Cardiac muscle cell (in vitro differentiated cells and primary cell): Measurements from ENCODE around the gene FRAS1. TPM values are rescaled to one million over a fixed set of nuclear protein-coding genes. Genes with fewer than 3 reads are reported as not detected.

Source experiments
- DNase-seq, 2 donors: peaks; one replicate each; pipeline versions ENCODE4 v3.0.0 to v3.0.0-alpha.2; 2010 to 2017; ENCODE audit warnings: low read depth in 1 of 2, low spot score in 1 of 2
- H3K27ac ChIP-seq: fragments of 200-600 bp; sonication (generic); 2 replicates; pipeline ENCODE4 v1.5.1; 2016
- H3K27me3 ChIP-seq: fragments of 200-600 bp; sonication (generic); 2 replicates; pipeline ENCODE4 v1.6.0; 2016; ENCODE audit warnings: control low read depth
- H3K36me3 ChIP-seq: fragments of 200-600 bp; sonication (generic); 2 replicates; pipeline ENCODE4 v1.5.1; 2016; ENCODE audit warnings: control low read depth
- H3K4me1 ChIP-seq: fragments of 200-600 bp; sonication (generic); 2 replicates; pipeline ENCODE4 v1.8.1; 2017; ENCODE audit warnings: low read depth, mild to moderate bottlenecking, mixed run types
- H3K4me3 ChIP-seq: fragments of 200-600 bp; sonication (generic); 2 replicates; pipeline ENCODE4 v1.5.1; 2016; ENCODE audit warnings: mild to moderate bottlenecking
- H3K9me3 ChIP-seq: fragments of 200-600 bp; sonication (generic); 2 replicates; pipeline ENCODE4 v1.5.1; 2017; ENCODE audit warnings: low read depth, mild to moderate bottlenecking, control low read depth
- polyA plus RNA-seq: library from polyadenylated mRNA; unstranded; fragments of >200 nt; fragmentation: Nextera tagmentation; extraction: Ambion mirVana; gene quantifications from 2 replicates; pipeline ENCODE4 v1.2.1, GENCODE V29; 2016
- total RNA-seq: library from RNA; depleted of rRNA; stranded (reverse); fragments of >200 nt; gene quantifications from 2 replicates; pipeline ENCODE4 v1.2.3, GENCODE V29; 2016
- TF ChIP-seq, protein P1 (sequence below): IDR thresholded peaks from 2 replicates; pipeline ENCODE4 v1.5.1; 2012; ENCODE audit warnings: low read depth, mild to moderate bottlenecking, low read length

Gene FRAS1
- total and polyA plus RNA-seq, 2 experiments from 2014 or later, result 4.4 to 20.4 TPM

DNA sequence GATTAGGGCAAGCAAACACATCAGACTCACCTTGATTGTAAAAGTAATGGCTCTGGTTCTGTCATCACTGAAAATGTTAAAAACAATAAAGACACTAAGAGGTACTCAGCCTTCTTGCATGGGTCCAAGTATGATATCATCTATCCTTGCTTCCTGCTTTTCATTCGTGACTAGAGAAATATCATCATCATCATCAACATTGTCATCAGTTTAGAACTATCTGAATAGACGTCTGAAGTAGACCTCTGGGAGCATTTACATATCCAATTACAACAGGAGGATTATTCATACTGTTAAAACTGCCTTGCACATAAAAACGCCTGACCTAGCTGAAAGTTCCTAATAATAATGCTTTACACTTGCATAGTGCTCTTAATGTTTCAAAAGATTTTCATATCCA is 9.8 kb upstream of the FRAS1 start:
- no peak for DNase-seq
- no peak overlapping the region for H3K27ac ChIP-seq
- no peak overlapping the region for H3K4me3 ChIP-seq
- TF ChIP-seq, protein P1, sequence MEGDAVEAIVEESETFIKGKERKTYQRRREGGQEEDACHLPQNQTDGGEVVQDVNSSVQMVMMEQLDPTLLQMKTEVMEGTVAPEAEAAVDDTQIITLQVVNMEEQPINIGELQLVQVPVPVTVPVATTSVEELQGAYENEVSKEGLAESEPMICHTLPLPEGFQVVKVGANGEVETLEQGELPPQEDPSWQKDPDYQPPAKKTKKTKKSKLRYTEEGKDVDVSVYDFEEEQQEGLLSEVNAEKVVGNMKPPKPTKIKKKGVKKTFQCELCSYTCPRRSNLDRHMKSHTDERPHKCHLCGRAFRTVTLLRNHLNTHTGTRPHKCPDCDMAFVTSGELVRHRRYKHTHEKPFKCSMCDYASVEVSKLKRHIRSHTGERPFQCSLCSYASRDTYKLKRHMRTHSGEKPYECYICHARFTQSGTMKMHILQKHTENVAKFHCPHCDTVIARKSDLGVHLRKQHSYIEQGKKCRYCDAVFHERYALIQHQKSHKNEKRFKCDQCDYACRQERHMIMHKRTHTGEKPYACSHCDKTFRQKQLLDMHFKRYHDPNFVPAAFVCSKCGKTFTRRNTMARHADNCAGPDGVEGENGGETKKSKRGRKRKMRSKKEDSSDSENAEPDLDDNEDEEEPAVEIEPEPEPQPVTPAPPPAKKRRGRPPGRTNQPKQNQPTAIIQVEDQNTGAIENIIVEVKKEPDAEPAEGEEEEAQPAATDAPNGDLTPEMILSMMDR, result no peak
- H3K9me3 ChIP-seq, result no peaks in the 10 kb centered on the region
- no peaks in the 10 kb centered on the region for H3K4me1 ChIP-seq
- no peaks in the 10 kb centered on the region for H3K27me3 ChIP-seq
- no peaks in the 10 kb centered on the region for H3K36me3 ChIP-seq

DNA sequence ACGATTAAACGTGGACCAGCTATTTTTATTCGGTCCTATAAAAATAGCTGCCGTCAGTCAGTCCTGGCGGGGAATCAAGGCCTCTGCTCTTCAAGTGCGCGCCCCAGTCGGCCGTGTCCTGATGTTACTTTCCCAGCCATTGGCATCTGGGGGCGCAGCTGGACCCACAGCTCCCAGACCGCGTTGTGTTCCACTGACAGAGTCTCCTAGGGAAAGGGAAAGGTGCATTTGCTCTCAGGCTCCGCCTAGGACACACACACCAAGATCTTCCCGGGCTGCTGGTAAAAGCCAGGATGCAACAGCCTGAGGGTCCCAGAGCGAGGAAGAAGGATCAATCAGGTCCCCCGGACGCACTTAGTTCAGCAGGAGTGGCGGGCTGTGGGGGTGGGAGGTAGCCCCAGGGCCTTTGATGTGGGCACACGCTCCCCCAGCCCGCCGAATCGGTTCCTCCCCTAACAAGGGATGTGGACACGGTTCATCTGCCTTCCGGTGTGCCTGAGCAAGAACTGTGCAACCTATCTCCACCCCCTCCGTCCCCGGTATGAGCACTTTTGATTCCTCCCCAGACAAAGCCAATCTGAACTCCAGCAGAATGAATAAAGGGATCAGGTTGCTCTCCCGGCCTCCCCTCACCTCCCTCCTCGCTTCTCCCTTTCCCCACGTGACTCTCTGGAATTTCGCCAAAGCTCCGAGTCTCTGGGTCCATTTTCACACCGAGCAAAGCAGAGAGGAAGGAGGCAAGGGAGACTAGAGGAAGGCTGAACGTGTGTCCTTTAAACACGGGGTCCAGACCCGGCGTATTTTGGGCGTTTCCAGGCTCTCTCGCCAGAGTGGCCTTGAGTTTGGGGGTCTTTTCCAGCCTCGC is 626 bp upstream of the FRAS1 start:
- Histone ChIP-seq H3K27ac (peak overlapping the region; percentile 64), H3K27me3 (no peaks in the 10 kb centered on the region), H3K9me3 (no peaks in the 10 kb centered on the region), H3K36me3 (no peaks in the 10 kb centered on the region), H3K4me1 (no peaks in the 10 kb centered on the region), H3K4me3 (peak overlapping the region; percentile 85)
- TF ChIP-seq, protein P1, result peak; percentile 20
- DNase-seq, result peak; percentile 90 to 94

DNA sequence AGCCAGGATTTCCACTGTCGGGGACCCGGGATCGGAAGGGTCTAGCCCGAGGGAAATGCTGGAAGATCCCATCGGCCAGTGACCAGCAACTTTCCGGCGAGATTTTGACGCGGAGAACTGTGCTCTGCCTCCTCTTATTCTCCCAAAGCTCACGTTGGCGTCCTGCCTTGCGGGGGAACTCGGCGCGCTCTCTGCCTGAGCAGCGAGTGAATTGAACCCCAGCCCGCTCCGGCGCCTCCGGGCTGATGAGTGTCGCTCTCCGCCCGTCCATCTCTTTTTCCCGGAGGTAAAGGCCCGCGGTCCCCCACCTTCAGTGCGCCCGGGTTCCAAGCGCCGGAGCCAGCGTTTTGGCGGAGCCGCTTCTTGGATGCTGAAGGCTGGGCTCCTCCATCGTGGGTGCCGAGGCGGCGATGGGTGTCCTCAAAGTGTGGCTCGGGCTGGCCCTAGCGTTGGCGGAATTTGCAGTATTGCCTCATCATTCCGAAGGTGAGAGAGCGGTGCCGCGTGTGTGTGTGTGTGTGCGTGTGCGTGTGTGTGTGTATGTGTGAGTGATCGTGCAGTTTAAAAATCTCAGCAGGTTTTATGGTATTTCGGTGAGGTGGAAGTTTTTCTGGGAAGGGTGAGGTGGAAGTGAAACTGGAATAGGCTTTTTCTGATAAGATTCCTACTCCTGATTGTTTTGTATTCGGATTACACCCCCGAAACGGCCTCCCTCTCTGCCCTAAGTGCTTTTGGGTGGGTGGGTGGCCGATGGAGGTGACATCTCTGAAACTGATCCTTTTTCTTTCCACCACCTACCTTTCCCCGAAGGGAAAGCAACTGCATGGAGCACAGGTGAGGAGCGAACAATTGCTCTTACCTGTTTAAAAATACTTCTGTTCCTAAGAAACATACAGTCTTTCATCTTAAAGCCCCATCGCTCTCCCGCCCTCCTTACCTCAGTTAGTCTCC is 752 bp downstream of the FRAS1 start:
- Histone ChIP-seq H3K4me3 (peak overlapping the region; percentile 85), H3K36me3 (no peaks in the 10 kb centered on the region), H3K9me3 (no peaks in the 10 kb centered on the region), H3K4me1 (no peaks in the 10 kb centered on the region), H3K27me3 (no peaks in the 10 kb centered on the region), H3K27ac (peak overlapping the region; percentile 64)
- TF ChIP-seq, protein P1, result no peak
- peak; percentile 55 to 66 for DNase-seq

DNA sequence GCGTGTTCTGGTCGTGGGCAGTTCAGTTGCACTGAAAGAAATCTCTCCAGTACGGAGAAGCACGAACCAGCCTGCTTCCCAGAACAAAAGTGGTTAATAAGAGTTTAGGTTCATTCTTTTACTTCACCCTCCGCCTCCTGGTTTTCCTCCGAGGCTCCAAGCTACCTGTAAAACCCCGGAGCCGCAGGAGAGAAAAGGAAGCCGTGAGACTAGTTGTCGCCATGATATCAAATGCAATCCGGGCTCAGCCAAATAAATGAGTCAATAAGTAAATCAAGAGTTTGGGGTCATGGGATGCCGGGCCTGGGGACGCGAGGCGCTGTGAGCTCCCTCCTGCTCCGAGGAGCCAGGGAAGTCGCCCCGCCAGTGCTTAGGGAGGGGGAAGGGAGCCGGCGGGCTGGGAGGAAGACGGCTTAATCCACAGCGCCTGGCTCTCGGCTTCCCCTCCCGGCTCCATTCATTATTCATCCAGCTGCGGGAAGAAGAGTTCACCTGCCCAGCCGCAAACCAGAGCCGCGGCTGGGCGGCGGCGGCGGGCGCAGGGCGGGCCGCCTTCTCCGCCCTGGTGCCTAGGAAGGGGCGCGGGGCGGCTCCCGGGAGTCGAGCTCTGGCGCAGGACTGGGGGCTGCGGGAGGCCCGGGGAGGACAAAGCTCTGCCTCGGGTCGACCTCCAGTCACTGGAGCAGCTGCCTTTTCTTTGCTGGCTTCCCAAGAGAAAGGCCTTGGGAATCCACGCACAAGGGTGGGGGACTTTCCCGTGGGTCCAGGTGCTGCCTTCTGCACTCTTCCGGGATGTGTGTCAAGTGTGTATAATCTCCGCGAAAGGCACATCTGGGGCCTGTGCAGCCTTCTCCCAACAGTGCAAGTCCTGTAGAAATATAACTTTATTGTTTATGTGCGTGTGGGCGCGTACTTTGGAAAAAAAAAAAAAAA is 1.7 kb downstream of the FRAS1 start:
- TF ChIP-seq, protein P1, result no peak
- peaks cover 3% of the 10 kb centered on the region for H3K4me1 ChIP-seq
- H3K27me3 ChIP-seq, result no peaks in the 10 kb centered on the region
- H3K9me3 ChIP-seq, result no peaks in the 10 kb centered on the region
- peak overlapping the region; percentile 85 for H3K4me3 ChIP-seq
- H3K27ac ChIP-seq, result peak overlapping the region; percentile 42
- H3K36me3 ChIP-seq, result no peaks in the 10 kb centered on the region
- peak; percentile 60 to 77 for DNase-seq

DNA sequence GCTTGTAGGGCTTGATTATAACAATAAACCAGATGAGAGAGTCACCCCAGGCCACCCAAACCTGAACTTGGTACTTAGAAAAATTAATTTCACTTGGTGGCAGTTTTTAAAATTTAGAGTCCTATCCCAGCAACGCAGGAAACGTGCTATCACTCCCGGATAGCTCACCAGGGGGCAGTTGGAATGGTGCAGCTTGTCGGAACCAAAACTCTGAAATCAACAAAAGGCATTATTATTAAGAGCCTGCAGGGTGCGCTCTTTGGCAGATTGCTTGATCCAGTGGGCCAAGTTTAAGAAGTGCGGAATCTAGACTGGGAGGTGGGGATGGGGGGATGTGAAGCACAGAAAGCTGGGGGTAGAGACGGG is 2.4 kb downstream of the FRAS1 start:
- Histone ChIP-seq H3K9me3 (no peaks in the 10 kb centered on the region), H3K27ac (no peak overlapping the region), H3K36me3 (no peaks in the 10 kb centered on the region), H3K4me1 (peaks cover 3% of the 10 kb centered on the region), H3K27me3 (no peaks in the 10 kb centered on the region), H3K4me3 (peak overlapping the region; percentile 85)
- TF ChIP-seq, protein P1, result peak; percentile 86
- DNase-seq, result peak; percentile 90 to 92
